GM12878 (cell line): ENCODE measurements around the gene AP1S3. TPM values are rescaled to one million over a fixed set of nuclear protein-coding genes. Genes with fewer than 3 reads are reported as not detected.

Experiments used
- ATAC-seq: fragments of 200-7000 bp; cut with Tn5 transposase; 3 replicates; pipeline ENCODE4 v1.9.1; 2020; ENCODE audit warnings: mild to moderate bottlenecking, moderate library complexity
- BruUV-seq: library from RNA; stranded (reverse); fragments of 400-500 nt; replicated peaks from 2 replicates; lab custom pipeline; 2021; lab: Mats Ljungman, UMichigan
- CTCF ChIA-PET: fragments of 300-600 bp; sonication (Branson Sonifier 250); formaldehyde crosslinking; extraction: SDS; loops from one replicate; lab custom pipeline; 2021; ENCODE audit warnings: inconsistent platforms; lab: Yijun Ruan, JAX
- POLR2A ChIA-PET: fragments of 350-600 bp; formaldehyde crosslinking; extraction: SDS; loops from one replicate; lab custom pipeline; 2021; ENCODE audit warnings: inconsistent platforms; lab: Charles Lee
- RAD21 ChIA-PET: fragments of 300-600 bp; sonication (Branson Sonifier 250); formaldehyde crosslinking; loops from one replicate; lab custom pipeline; 2023; ENCODE audit warnings: antibody characterized with exemption; ENCODE audit not compliant: unreplicated experiment; lab: Charles Lee
- SMC1A ChIA-PET: fragments of 300-600 bp; sonication (Branson Sonifier 250); formaldehyde crosslinking; loops from one replicate; lab custom pipeline; 2023; ENCODE audit not compliant: unreplicated experiment, uncharacterized antibody; lab: Charles Lee
- DNase-seq: peaks from one replicate; pipeline ENCODE4 v3.0.0-alpha.2; 2011; ENCODE audit warnings: low read depth, low spot score
- FAIRE-seq: peaks from 3 replicates; lab custom pipeline; 2011; peaks lifted over from hg19 to GRCh38; lab: Jason Lieb, UNC
- H2AFZ ChIP-seq: 2 replicates; pipeline ENCODE4 v1.6.0; 2011; ENCODE audit warnings: low read depth, low read length, control low read depth; ENCODE audit not compliant: control insufficient read depth
- H3K27ac ChIP-seq: 2 replicates; pipeline ENCODE4 v1.5.1; 2011; ENCODE audit warnings: control low read depth; ENCODE audit not compliant: control insufficient read depth, insufficient read depth
- H3K27me3 ChIP-seq, 2 experiments: replicated peaks in 1 of 2; 2 replicates each; pipeline versions ENCODE4 v1.6.0 to v1.6.1; 2011; ENCODE audit warnings: low read length in 1 of 2; ENCODE audit not compliant: control insufficient read depth in 2 of 2, insufficient read depth in 2 of 2
- H3K36me3 ChIP-seq, 2 experiments: 2 replicates each; pipeline ENCODE4 v1.5.1; 2011; ENCODE audit warnings: low read length in 1 of 2; ENCODE audit not compliant: control insufficient read depth in 2 of 2, insufficient read depth in 2 of 2
- H3K4me1 ChIP-seq: 2 replicates; pipeline ENCODE4 v1.6.1; 2011; ENCODE audit warnings: mild to moderate bottlenecking, low read length, moderate library complexity, mixed read lengths; ENCODE audit not compliant: control insufficient read depth, insufficient read depth
- H3K4me2 ChIP-seq: 2 replicates; pipeline ENCODE4 v1.6.0; 2011; ENCODE audit warnings: control low read depth; ENCODE audit not compliant: control insufficient read depth, insufficient read depth
- H3K4me3 ChIP-seq: fragments of 200-600 bp; sonication (generic); 2 replicates; pipeline ENCODE4 v1.5.1; 2016
- H3K79me2 ChIP-seq: 2 replicates; pipeline ENCODE4 v1.6.0; 2011; ENCODE audit warnings: low read length; ENCODE audit not compliant: control insufficient read depth, insufficient read depth
- H3K9ac ChIP-seq: 2 replicates; pipeline ENCODE4 v1.8.0; 2011; ENCODE audit warnings: low read length, control low read depth, mixed read lengths; ENCODE audit not compliant: control insufficient read depth, insufficient read depth
- H3K9me3 ChIP-seq: replicated peaks from 3 replicates; pipeline ENCODE4 v1.5.1; 2011; ENCODE audit warnings: mild to moderate bottlenecking, low read length; ENCODE audit not compliant: control insufficient read depth, insufficient read depth
- H4K20me1 ChIP-seq: 2 replicates; pipeline ENCODE4 v1.6.0; 2011; ENCODE audit not compliant: control insufficient read depth, insufficient read depth
- TCF12 ChIP-seq: IDR thresholded peaks from 2 replicates; pipeline ENCODE4 v1.6.1; 2011; ENCODE audit warnings: low read depth, mild to moderate bottlenecking, low read length
- WGBS: methylation state at CpG from one replicate; pipeline ENCODE4 v1.1.6; 2016; ENCODE audit warnings: low lambda C conversion rate; ENCODE audit not compliant: insufficient replicate concordance, insufficient coverage; ENCODE audit errors: missing lambda C conversion rate; 5-methylcytosine and 5-hydroxymethylcytosine counted together
- in situ Hi-C: fragments of 300-500 bp; cut with MboI; formaldehyde crosslinking; loops from 9 replicates; pipeline ENCODE4 v1.14.3; 2018; ENCODE audit warnings: mixed read lengths
- intact Hi-C: fragments of 100-400 bp; cut with micrococcal nuclease; formaldehyde crosslinking; loops from one replicate; pipeline ENCODE4 v1.14.2; 2022; ENCODE audit not compliant: unreplicated experiment
- polyA plus RNA-seq, 11 experiments: library from polyadenylated mRNA; depleted of rRNA in 4 of 11; unstranded in 6 of 11; stranded (reverse) in 5 of 11; fragments of >200 nt; fragmentation: Nextera tagmentation in 4 of 11; fragmentation: Illumina TruSeq in 1 of 11; extraction: Ambion mirVana in 4 of 11; extraction: Trizol in 1 of 11; gene quantifications; 1 replicate in 1 of 11; 2 replicates in 10 of 11; pipeline versions ENCODE4 v1.2.1 to v1.2.3, GENCODE V29; 2011 to 2016; ENCODE audit warnings: inconsistent platforms in 2 of 11, missing spikeins in 2 of 11, low read depth in 1 of 11
- total RNA-seq, 4 experiments: library from RNA; depleted of rRNA in 3 of 4; stranded (reverse); fragments of >200 nt in 3 of 4; fragmentation: Illumina TruSeq in 1 of 4; extraction: Trizol in 1 of 4; gene quantifications; 2 replicates each; pipeline versions ENCODE4 v1.2.1 to v1.2.3, GENCODE V29; 2013 to 2021
- TF ChIP-seq, protein P1 (sequence below): fragments of 450-650 bp; IDR thresholded peaks from 2 replicates; pipeline ENCODE4 v1.6.1; 2016; ENCODE audit warnings: mild to moderate bottlenecking, moderate library complexity, borderline replicate concordance

Gene AP1S3
- total and polyA plus RNA-seq, 10 of the 15 experiments (the other 5 are each of a cell fraction or from before 2014, with no cell fraction given) = 2.6 to 14.3 (median 9.2) TPM

DNA sequence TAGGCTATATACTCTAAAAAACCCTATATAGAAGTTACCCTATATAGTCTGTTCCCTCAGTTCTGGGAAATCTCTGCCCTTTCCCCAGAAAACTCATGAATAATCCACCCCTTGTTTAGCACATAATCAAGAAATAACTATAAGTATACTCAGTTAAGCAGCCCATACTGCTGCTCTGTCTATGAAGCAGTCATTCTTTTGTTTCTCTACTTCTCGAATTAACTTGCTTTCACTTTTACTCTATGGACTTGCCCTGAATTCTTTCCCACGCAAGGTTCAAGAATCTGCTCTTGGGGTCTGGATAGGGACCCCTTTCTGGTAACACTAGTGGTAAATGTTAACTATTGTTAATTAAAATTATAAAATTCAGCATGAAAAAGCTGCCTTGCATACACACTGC, 17.4 kb upstream of the AP1S3 start:
- TF ChIP-seq, protein P1, sequence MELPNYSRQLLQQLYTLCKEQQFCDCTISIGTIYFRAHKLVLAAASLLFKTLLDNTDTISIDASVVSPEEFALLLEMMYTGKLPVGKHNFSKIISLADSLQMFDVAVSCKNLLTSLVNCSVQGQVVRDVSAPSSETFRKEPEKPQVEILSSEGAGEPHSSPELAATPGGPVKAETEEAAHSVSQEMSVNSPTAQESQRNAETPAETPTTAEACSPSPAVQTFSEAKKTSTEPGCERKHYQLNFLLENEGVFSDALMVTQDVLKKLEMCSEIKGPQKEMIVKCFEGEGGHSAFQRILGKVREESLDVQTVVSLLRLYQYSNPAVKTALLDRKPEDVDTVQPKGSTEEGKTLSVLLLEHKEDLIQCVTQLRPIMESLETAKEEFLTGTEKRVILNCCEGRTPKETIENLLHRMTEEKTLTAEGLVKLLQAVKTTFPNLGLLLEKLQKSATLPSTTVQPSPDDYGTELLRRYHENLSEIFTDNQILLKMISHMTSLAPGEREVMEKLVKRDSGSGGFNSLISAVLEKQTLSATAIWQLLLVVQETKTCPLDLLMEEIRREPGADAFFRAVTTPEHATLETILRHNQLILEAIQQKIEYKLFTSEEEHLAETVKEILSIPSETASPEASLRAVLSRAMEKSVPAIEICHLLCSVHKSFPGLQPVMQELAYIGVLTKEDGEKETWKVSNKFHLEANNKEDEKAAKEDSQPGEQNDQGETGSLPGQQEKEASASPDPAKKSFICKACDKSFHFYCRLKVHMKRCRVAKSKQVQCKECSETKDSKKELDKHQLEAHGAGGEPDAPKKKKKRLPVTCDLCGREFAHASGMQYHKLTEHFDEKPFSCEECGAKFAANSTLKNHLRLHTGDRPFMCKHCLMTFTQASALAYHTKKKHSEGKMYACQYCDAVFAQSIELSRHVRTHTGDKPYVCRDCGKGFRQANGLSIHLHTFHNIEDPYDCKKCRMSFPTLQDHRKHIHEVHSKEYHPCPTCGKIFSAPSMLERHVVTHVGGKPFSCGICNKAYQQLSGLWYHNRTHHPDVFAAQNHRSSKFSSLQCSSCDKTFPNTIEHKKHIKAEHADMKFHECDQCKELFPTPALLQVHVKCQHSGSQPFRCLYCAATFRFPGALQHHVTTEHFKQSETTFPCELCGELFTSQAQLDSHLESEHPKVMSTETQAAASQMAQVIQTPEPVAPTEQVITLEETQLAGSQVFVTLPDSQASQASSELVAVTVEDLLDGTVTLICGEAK = no peak
- no peak for TF ChIP-seq TCF12
- H3K27ac ChIP-seq = peak overlapping the region; percentile 9; the same call in 1 of the 2 replicates
- CTCF ChIA-PET = interaction anchor here (1.1 kb wide), 1 partner anchor 41 kb away, joined by 3 read pairs; no protein-coding TSS in a partner anchor
- POLR2A ChIA-PET = no interaction called here
- H3K9ac ChIP-seq = no peak overlapping the region
- in situ Hi-C loops = no loop called here
- intact Hi-C loops = no loop called here
- SMC1A ChIA-PET = no interaction called here
- H3K4me3 ChIP-seq = no peak overlapping the region
- H2AFZ ChIP-seq = no peak overlapping the region; the same call in 1 of the 2 replicates
- no peaks in the 10 kb centered on the region for H3K27me3 ChIP-seq
- FAIRE-seq (no peak), DNase-seq (no peak), ATAC-seq (peak; percentile 81)
- H3K9me3 ChIP-seq = peaks cover 7% of the 10 kb centered on the region; the same call in 2 of the 3 replicates
- peaks cover 9% of the 10 kb centered on the region for H3K4me1 ChIP-seq
- no peaks in the 10 kb centered on the region; a peak in 1 of 4 replicates for H3K36me3 ChIP-seq
- no peaks in the 10 kb centered on the region for H4K20me1 ChIP-seq
- no peaks in the 10 kb centered on the region for H3K79me2 ChIP-seq
- RAD21 ChIA-PET = no interaction called here
- BruUV-seq = no TSS peak
- WGBS = 3% methylated on average over 2 of the region's 2 CpGs
- peak overlapping the region; percentile 39 for H3K4me2 ChIP-seq
